Measurements from ENCODE around the gene CCDC43. TPM values are rescaled to one million over a fixed set of nuclear protein-coding genes. Genes with fewer than 3 reads are reported as not detected.
"Not testable (repeated sequence)": the region's sequence is repeated elsewhere in the genome, so short reads cannot be mapped to it uniquely, and the experiment has no call there.

The CCDC43 gene
- total and polyA plus RNA-seq, 2 of the 8 experiments (the other 6 are each of a cell fraction or from before 2014, with no cell fraction given), result 4.9 to 38.1 TPM

DNA sequence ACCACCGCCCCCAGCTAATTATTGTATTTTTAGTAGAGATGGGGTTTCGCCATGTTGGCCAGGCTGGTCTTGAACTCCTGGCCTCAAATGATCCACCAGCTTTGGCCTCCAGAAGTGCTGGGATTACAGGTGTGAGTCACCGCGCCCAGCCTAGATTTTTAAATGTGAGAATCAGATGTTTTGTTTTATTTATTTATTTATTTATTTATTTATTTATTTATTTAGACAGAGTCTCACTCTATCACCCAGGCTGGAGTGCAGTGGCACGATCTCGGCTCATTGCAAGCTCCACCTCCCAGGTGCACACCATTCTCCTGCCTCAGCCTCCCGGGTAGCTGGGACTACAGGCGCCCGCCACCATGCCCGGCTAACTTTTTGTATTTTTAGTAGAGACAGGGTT, 10.7 kb upstream of the CCDC43 start:
- H2BK12ac ChIP-seq (ENCODE audit: low read depth, low read length); H4K20me1 ChIP-seq (replicated peaks in 1 of 2; ENCODE audit: control insufficient read depth in 1 of 2, insufficient read depth in 2 of 2, low read length in 2 of 2); H3K23ac ChIP-seq (ENCODE audit: insufficient read length); H3K79me1 ChIP-seq (ENCODE audit: low read depth, low read length); H3K18ac ChIP-seq (ENCODE audit: extremely low read depth, low read length); DNase-seq (ENCODE audit: low read depth in 1 of 2, low spot score in 2 of 2); H3K9ac ChIP-seq (replicated peaks in 1 of 4; ENCODE audit: extremely low read depth in 1 of 4, low read depth in 3 of 4, low read length in 3 of 4); H2BK120ac ChIP-seq (replicated peaks; ENCODE audit: low read depth, low read length); H3K4ac ChIP-seq (replicated peaks; ENCODE audit: insufficient read length, low read depth, low read length); H3K14ac ChIP-seq (ENCODE audit: insufficient read length); H3K56ac ChIP-seq (replicated peaks; ENCODE audit: insufficient read length, low read depth, low read length); H3K79me2 ChIP-seq (ENCODE audit: control insufficient read depth in 1 of 2, insufficient read depth in 2 of 2, low read length in 2 of 2); H3K9me3 ChIP-seq (ENCODE audit: insufficient read depth in 2 of 2, low read depth in 1 of 2, low read length in 1 of 2); FAIRE-seq; H3K4me3 ChIP-seq (ENCODE audit: extremely low read depth in 1 of 4, insufficient read depth in 2 of 4, low read depth in 3 of 4, low read length in 4 of 4); H2AK5ac ChIP-seq (ENCODE audit: low read depth, low read length); H4K8ac ChIP-seq (ENCODE audit: extremely low read depth, insufficient read depth, low read length); H3K23me2 ChIP-seq (ENCODE audit: low read depth, low read length); H2AFZ ChIP-seq (ENCODE audit: low read length); H3K27me3 ChIP-seq (replicated peaks in 1 of 4; ENCODE audit: control insufficient read depth in 3 of 4, extremely low read depth in 1 of 4, insufficient read depth in 3 of 4, low read length in 3 of 4); H3K4me1 ChIP-seq (replicated peaks in 1 of 4; ENCODE audit: control insufficient read depth in 3 of 4, insufficient read depth in 4 of 4, low read length in 3 of 4); H3K4me2 ChIP-seq (ENCODE audit: insufficient read depth in 1 of 2, low read depth in 2 of 2, low read length in 2 of 2); H2BK15ac ChIP-seq (ENCODE audit: low read length); H4K91ac ChIP-seq (replicated peaks; ENCODE audit: insufficient read length, low read length); H3K27ac ChIP-seq (ENCODE audit: low read depth, low read length); H3K36me3 ChIP-seq (ENCODE audit: control insufficient read depth in 2 of 4, insufficient read depth in 4 of 4, low read length in 3 of 4); H2BK20ac ChIP-seq (ENCODE audit: low read length); H4K5ac ChIP-seq (ENCODE audit: insufficient read length, low read depth, low read length); H2BK5ac ChIP-seq (ENCODE audit: low read depth, low read length): not testable (repeated sequence)
- ChIA-PET CTCF (ENCODE audit: partially characterized antibody) (interaction anchor here (1.8 to 4.0 kb wide), 2 partner anchors 9 to 177 kb away, joined by 6 to 18 read pairs; no protein-coding TSS in a partner anchor), POLR2A (ENCODE audit: partially characterized antibody) (interaction anchor here (1.1 to 1.5 kb wide), 4 partner anchors 8 to 18 kb away, joined by 3 to 4 read pairs (median 3); partner anchors contain the start of genes CCDC43 and DBF4B)
- 88% methylated on average over 10 of the region's 10 CpGs; no CpG with 5 or more reads in 1 of the 2 experiments for WGBS, 2 experiments (ENCODE audit: extremely low coverage in 1 of 2, insufficient coverage in 1 of 2, insufficient read length in 1 of 2, insufficient replicate concordance in 2 of 2, low coverage in 1 of 2, low lambda C conversion rate in 2 of 2, missing lambda C conversion rate in 1 of 2)
